KG1 (cell line): ENCODE data around the gene RSF1.

Experiments
- DNase-seq: peaks from one replicate; lab custom pipeline; 2025; lab: John Stamatoyannopoulos, UW

RSF1 gene

DNA sequence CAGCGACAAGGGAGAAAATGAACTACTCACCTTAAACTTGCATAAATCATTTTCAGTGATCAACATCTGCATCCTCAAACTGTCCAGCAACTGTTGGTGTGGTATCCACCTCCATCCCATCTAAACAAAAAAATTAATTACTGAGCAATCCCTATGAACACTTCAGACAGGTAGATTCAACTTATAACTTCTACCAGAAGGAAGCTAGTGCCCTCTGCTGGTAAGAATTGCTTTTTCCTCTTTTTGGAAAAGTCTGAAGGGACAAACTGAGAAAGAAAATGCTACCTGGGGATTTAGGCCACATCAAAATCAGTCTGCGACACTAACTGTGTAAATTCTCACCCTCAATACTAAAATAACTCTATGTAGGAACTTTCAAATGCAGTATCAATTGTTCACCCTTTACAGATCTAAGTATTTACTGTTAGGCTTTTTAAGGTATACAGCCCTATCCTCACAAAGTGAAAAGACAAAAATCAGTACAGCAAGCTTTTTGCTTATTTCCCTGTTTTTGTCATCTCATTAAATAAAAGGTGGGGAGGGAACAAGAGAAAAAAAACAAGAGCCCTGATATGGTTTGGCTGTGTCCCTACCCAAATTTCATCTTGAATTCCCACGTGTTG lies 200.8 kb downstream of the RSF1 start:
- peak; percentile 46 for DNase-seq

DNA sequence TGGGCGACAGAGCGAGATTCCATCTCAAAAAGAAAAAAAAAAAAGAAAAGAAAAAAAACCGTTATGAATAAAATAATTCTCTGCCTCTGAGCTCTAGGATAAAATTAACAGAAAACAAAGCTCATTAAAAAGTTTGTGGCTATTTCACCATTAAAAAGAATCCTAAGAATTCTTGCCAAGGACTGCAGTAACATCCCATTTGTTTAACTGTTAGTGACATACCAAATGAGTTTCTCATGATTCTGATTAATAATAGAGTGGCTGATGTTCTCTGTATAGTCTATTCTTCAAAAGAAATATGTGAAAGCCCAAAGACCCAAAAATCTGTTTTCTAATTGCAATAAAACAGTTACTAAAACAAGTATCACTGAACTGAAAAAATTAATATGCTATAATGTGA lies 202.6 kb downstream of the RSF1 start:
- no peak for DNase-seq

GRCh38 chr11:77611921-77612320 lies 208.6 kb downstream of the RSF1 start:
- no peak for DNase-seq
